ENCODE measurements around the gene SIRT6. TPM values are rescaled to one million over a fixed set of nuclear protein-coding genes. Genes with fewer than 3 reads are reported as not detected.
A peak's percentile ranks its signal among the peaks of the same experiment; 100 is the strongest.
"Not testable (repeated sequence)": the region's sequence is repeated elsewhere in the genome, so short reads cannot be mapped to it uniquely, and the experiment has no call there.

Gene SIRT6
- 34.2 TPM for total RNA-seq
- polyA plus RNA-seq, result 1 to 10 TPM; 1.7 to 4.4 (median 3.1) TPM

GRCh38 chr19:4182084-4182810 is at the start of gene SIRT6, which contains the start of gene ANKRD24:
SIRT6 (minus strand) TSS chr19:4182563; CDS start chr19:4182539, 24 bp downstream.
ANKRD24 (plus strand) TSS chr19:4182689; CDS start chr19:4186426, 3,737 bp downstream.
- Histone ChIP-seq H3K4me3 (ENCODE audit: low read depth, low read length) (peak within 1 kb of the TSS; percentile 68), H3K27me3 (ENCODE audit: control insufficient read depth, insufficient read depth, low read length) (no peaks in the 10 kb centered on the region), H3K4me1 (ENCODE audit: control insufficient read depth, insufficient read depth, low read length, poor library complexity, severe bottlenecking) (peaks cover 25% of the 10 kb centered on the region), H3K27ac (ENCODE audit: insufficient read depth, low read length, poor library complexity, severe bottlenecking) (peak within 1 kb of the TSS; percentile 74), H3K9me3 (ENCODE audit: control insufficient read depth in 2 of 2, low read length in 2 of 2) (no peaks in the 10 kb centered on the region), H3K36me3 (ENCODE audit: control insufficient read depth, insufficient read depth, low read length) (no peaks in the 10 kb centered on the region)
- peaks cover 0 to 2% (median 0%) of the 10 kb centered on the region in 7 donors for H3K9me3 Mint-ChIP-seq
- H3K36me3 Mint-ChIP-seq, result peaks cover 7% of the 10 kb centered on the region
- peak within 1 kb of the TSS; percentile 91 to 98 (median 97) for H3K27ac Mint-ChIP-seq
- peaks cover 5% of the 10 kb centered on the region for H3K27me3 Mint-ChIP-seq
- H3K4me3 Mint-ChIP-seq, result peak within 1 kb of the TSS; percentile 95 to 100 (median 97)
- DNase-seq, result peak; percentile 94 to 98 (median 96)
- ATAC-seq (ENCODE audit: low read depth in 2 of 2), result peak; percentile 87
- peaks cover 0 to 44% (median 18%) of the 10 kb centered on the region in 4 donors for H3K4me1 Mint-ChIP-seq

- not testable (repeated sequence) for H3K4me1 ChIP-seq (ENCODE audit: control insufficient read depth, insufficient read depth, low read length, poor library complexity, severe bottlenecking); H3K9me3 Mint-ChIP-seq; H3K9me3 ChIP-seq (ENCODE audit: control insufficient read depth in 2 of 2, low read length in 2 of 2); ATAC-seq (ENCODE audit: low read depth in 2 of 2); H3K27ac Mint-ChIP-seq; H3K27me3 ChIP-seq (ENCODE audit: control insufficient read depth, insufficient read depth, low read length); H3K27me3 Mint-ChIP-seq; H3K4me3 ChIP-seq (ENCODE audit: low read depth, low read length); H3K36me3 ChIP-seq (ENCODE audit: control insufficient read depth, insufficient read depth, low read length); DNase-seq; H3K36me3 Mint-ChIP-seq; H3K27ac ChIP-seq (ENCODE audit: insufficient read depth, low read length, poor library complexity, severe bottlenecking); H3K4me1 Mint-ChIP-seq; H3K4me3 Mint-ChIP-seq
Observed at GRCh38 chr19:4232139-4232538, 49.8 kb upstream of the SIRT6 start.

GRCh38 chr19:4231521-4231920 is 49.2 kb upstream of the SIRT6 start:
- not testable (repeated sequence) for H3K27me3 Mint-ChIP-seq; H3K27ac ChIP-seq (ENCODE audit: insufficient read depth, low read length, poor library complexity, severe bottlenecking); H3K4me3 ChIP-seq (ENCODE audit: low read depth, low read length); H3K9me3 ChIP-seq (ENCODE audit: control insufficient read depth in 2 of 2, low read length in 2 of 2); H3K27ac Mint-ChIP-seq; H3K36me3 ChIP-seq (ENCODE audit: control insufficient read depth, insufficient read depth, low read length); H3K4me3 Mint-ChIP-seq; DNase-seq; H3K9me3 Mint-ChIP-seq; H3K4me1 ChIP-seq (ENCODE audit: control insufficient read depth, insufficient read depth, low read length, poor library complexity, severe bottlenecking); H3K4me1 Mint-ChIP-seq; H3K27me3 ChIP-seq (ENCODE audit: control insufficient read depth, insufficient read depth, low read length); H3K36me3 Mint-ChIP-seq; ATAC-seq (ENCODE audit: low read depth in 2 of 2)

DNA sequence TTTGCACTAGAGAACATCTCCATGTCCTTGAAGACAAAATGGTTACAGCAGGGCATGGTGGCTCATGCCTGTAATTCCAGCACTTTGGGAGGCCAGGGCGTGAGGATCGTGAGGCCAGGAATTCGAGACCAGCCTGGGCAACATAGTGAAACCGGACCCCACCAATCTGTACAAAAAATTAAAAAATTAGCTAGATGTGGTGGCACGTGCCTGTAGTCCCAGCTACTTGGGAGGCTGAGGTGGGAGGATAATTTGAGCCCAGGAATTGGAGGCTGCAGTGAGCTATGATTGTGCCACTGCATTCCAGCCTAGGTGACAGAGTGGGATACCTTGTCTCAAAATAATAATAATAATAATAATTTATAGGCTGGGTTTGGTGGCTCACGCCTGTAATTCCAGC is 47.9 kb upstream of the SIRT6 start:
- not testable (repeated sequence) for H3K4me1 Mint-ChIP-seq; H3K27me3 ChIP-seq (ENCODE audit: control insufficient read depth, insufficient read depth, low read length); H3K36me3 ChIP-seq (ENCODE audit: control insufficient read depth, insufficient read depth, low read length); H3K4me3 ChIP-seq (ENCODE audit: low read depth, low read length); H3K9me3 ChIP-seq (ENCODE audit: control insufficient read depth in 2 of 2, low read length in 2 of 2); H3K4me3 Mint-ChIP-seq; H3K36me3 Mint-ChIP-seq; H3K27ac ChIP-seq (ENCODE audit: insufficient read depth, low read length, poor library complexity, severe bottlenecking); H3K9me3 Mint-ChIP-seq; H3K27me3 Mint-ChIP-seq; H3K4me1 ChIP-seq (ENCODE audit: control insufficient read depth, insufficient read depth, low read length, poor library complexity, severe bottlenecking); DNase-seq; H3K27ac Mint-ChIP-seq; ATAC-seq (ENCODE audit: low read depth in 2 of 2)

DNA sequence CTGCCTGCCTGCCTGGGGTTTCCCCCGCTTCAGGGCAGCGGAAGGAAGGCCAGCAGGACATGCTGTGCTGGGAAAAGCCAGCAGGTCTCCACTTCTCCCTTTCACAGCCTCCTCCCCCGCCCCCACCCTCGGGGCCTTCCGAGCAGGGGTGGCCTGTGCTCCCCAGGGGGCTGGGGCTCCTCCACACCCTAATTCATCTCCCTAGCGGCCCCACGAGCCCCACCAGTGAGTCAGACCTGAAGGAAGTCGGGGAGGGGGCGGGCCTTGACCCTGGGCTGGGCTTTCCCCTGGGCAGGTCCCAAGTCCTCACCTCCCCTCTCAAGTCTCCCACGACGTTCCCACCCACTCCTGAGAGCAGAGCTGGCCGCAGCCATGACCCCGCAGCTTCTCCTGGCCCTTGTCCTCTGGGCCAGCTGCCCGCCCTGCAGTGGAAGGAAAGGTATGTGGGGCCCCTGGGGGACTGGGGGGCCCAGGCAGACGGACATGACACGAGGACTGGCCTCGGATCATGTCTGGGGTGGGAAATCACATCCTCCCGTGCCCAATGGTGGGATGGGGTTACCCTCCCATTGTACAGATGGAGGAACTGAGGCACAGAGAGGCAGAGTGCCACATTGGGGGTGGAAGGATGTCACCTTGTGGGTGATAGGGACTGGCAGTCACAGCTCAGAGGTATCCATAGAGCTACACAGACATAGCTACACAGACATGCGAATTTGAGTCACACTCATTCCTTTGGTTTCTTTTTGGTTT is 47.0 kb upstream of the SIRT6 start, which contains the start of gene EBI3:
Gene EBI3, plus strand, starts transcription at position 345 of the 753 bp plus-strand sequence. Its CDS starts 28 bp downstream, at position 373.
- Mint-ChIP-seq H3K36me3 (no peaks in the 10 kb centered on the region), H3K4me1 (peaks cover 0 to 4% (median 2%) of the 10 kb centered on the region in 4 donors), H3K27me3 (no peaks in the 10 kb centered on the region), H3K9me3 (no peaks in the 10 kb centered on the region), H3K27ac (no peak within 1 kb of the TSS), H3K4me3 (no peak within 1 kb of the TSS)
- Histone ChIP-seq H3K4me3 (ENCODE audit: low read depth, low read length) (no peak within 1 kb of the TSS), H3K27me3 (ENCODE audit: control insufficient read depth, insufficient read depth, low read length) (no peaks in the 10 kb centered on the region), H3K4me1 (ENCODE audit: control insufficient read depth, insufficient read depth, low read length, poor library complexity, severe bottlenecking) (peaks cover 8% of the 10 kb centered on the region), H3K27ac (ENCODE audit: insufficient read depth, low read length, poor library complexity, severe bottlenecking) (no peak within 1 kb of the TSS), H3K36me3 (ENCODE audit: control insufficient read depth, insufficient read depth, low read length) (no peaks in the 10 kb centered on the region), H3K9me3 (ENCODE audit: control insufficient read depth in 2 of 2, low read length in 2 of 2) (no peaks in the 10 kb centered on the region)
- peak in 1 of 3 donors; percentile 15 for DNase-seq
- ATAC-seq (ENCODE audit: low read depth in 2 of 2), result peak; percentile 42 to 48

- ATAC-seq (ENCODE audit: low read depth in 2 of 2), result no peak
- no peak overlapping the region for H3K27ac ChIP-seq (ENCODE audit: insufficient read depth, low read length, poor library complexity, severe bottlenecking)
Observed at GRCh38 chr19:4228765-4229178, 46.4 kb upstream of the SIRT6 start.

GRCh38 chr19:4227771-4228170 is 45.4 kb upstream of the SIRT6 start:
- no peak overlapping the region for H3K4me3 Mint-ChIP-seq
- Histone ChIP-seq H3K9me3 (ENCODE audit: control insufficient read depth in 2 of 2, low read length in 2 of 2) (no peaks in the 10 kb centered on the region), H3K4me1 (ENCODE audit: control insufficient read depth, insufficient read depth, low read length, poor library complexity, severe bottlenecking) (peaks cover 8% of the 10 kb centered on the region), H3K27ac (ENCODE audit: insufficient read depth, low read length, poor library complexity, severe bottlenecking) (no peak overlapping the region), H3K4me3 (ENCODE audit: low read depth, low read length) (no peak overlapping the region), H3K27me3 (ENCODE audit: control insufficient read depth, insufficient read depth, low read length) (no peaks in the 10 kb centered on the region), H3K36me3 (ENCODE audit: control insufficient read depth, insufficient read depth, low read length) (no peaks in the 10 kb centered on the region)
- no peak for ATAC-seq (ENCODE audit: low read depth in 2 of 2)
- peaks cover 0 to 2% (median 0%) of the 10 kb centered on the region in 4 donors for H3K4me1 Mint-ChIP-seq
- no peak for DNase-seq
- no peaks in the 10 kb centered on the region for H3K27me3 Mint-ChIP-seq
- no peak overlapping the region for H3K27ac Mint-ChIP-seq
- no peaks in the 10 kb centered on the region for H3K36me3 Mint-ChIP-seq
- H3K9me3 Mint-ChIP-seq, result no peaks in the 10 kb centered on the region

More at GRCh38 chr19:4228765-4229178, 46.4 kb upstream of the SIRT6 start:
- Histone ChIP-seq H3K4me1 (ENCODE audit: control insufficient read depth, insufficient read depth, low read length, poor library complexity, severe bottlenecking) (peaks cover 8% of the 10 kb centered on the region), H3K27me3 (ENCODE audit: control insufficient read depth, insufficient read depth, low read length) (no peaks in the 10 kb centered on the region), H3K4me3 (ENCODE audit: low read depth, low read length) (no peak overlapping the region), H3K9me3 (ENCODE audit: control insufficient read depth in 2 of 2, low read length in 2 of 2) (no peaks in the 10 kb centered on the region), H3K36me3 (ENCODE audit: control insufficient read depth, insufficient read depth, low read length) (no peaks in the 10 kb centered on the region)
- Mint-ChIP-seq H3K9me3 (no peaks in the 10 kb centered on the region), H3K36me3 (no peaks in the 10 kb centered on the region), H3K27me3 (no peaks in the 10 kb centered on the region), H3K4me3 (no peak overlapping the region), H3K4me1 (peaks cover 0 to 4% (median 1%) of the 10 kb centered on the region in 4 donors), H3K27ac (no peak overlapping the region)
- DNase-seq, result no peak
